ENCODE results near the gene ACACA. TPM values are rescaled to one million over a fixed set of nuclear protein-coding genes. Genes with fewer than 3 reads are reported as not detected.
A peak's percentile ranks its signal among the peaks of the same experiment; 100 is the strongest.

ACACA gene
- total and polyA plus RNA-seq, 9 of the 15 experiments (the other 6 are each of a cell fraction or from before 2014, with no cell fraction given), result 35.9 to 135 (median 88.4) TPM

DNA sequence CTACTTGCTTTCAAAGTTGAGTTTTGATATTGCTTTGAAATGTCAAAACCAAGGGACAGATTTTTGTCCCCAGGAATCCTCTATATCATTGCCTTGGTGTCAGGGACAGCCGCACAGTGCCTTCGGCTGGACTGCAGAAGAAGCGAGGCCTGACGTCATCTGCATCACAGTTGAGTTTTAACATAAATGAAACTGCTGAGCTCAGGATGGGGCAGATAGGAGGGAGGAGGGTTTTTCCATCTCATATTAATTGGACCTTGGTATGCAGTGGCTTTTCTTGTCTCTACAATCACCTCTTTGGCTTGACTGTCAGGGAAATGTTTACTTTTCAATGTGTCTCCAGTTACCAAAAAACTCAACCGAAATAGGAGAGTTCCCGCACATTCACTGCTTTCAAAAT lies 346.5 kb downstream of the ACACA start (continued):
- TF ChIP-seq, protein P1, sequence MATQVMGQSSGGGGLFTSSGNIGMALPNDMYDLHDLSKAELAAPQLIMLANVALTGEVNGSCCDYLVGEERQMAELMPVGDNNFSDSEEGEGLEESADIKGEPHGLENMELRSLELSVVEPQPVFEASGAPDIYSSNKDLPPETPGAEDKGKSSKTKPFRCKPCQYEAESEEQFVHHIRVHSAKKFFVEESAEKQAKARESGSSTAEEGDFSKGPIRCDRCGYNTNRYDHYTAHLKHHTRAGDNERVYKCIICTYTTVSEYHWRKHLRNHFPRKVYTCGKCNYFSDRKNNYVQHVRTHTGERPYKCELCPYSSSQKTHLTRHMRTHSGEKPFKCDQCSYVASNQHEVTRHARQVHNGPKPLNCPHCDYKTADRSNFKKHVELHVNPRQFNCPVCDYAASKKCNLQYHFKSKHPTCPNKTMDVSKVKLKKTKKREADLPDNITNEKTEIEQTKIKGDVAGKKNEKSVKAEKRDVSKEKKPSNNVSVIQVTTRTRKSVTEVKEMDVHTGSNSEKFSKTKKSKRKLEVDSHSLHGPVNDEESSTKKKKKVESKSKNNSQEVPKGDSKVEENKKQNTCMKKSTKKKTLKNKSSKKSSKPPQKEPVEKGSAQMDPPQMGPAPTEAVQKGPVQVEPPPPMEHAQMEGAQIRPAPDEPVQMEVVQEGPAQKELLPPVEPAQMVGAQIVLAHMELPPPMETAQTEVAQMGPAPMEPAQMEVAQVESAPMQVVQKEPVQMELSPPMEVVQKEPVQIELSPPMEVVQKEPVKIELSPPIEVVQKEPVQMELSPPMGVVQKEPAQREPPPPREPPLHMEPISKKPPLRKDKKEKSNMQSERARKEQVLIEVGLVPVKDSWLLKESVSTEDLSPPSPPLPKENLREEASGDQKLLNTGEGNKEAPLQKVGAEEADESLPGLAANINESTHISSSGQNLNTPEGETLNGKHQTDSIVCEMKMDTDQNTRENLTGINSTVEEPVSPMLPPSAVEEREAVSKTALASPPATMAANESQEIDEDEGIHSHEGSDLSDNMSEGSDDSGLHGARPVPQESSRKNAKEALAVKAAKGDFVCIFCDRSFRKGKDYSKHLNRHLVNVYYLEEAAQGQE (IDR thresholded peaks at IDR 0.05; ENCODE audit: borderline replicate concordance), result 0 out of 2 replicates have a peak, but pooled peaks have one; percentile 15
- TF ChIP-seq, protein P1 (CRISPR knock-in tag; IDR thresholded peaks at IDR 0.05; ENCODE audit: low read depth), result no peak
- TF ChIP-seq NFRKB (IDR thresholded peaks at IDR 0.05; ENCODE audit: low read depth) (no peak), ZNF561 (CRISPR knock-in tag; conservative IDR thresholded peaks at IDR 0.05) (no peak), CREB1 (IDR thresholded peaks at IDR 0.05) (0 out of 2 replicates have a peak, but pooled peaks have one; percentile 20), CREB1 (CRISPR knock-in tag; IDR thresholded peaks at IDR 0.05) (no peak), CREM (IDR thresholded peaks at IDR 0.05; ENCODE audit: low read depth) (peak; percentile 57)

Data from K562 (cell line).